Right ventricle myocardium inferior (tissue), 1 donor: Measurements from ENCODE around the gene FOXJ3. TPM values are rescaled to one million over a fixed set of nuclear protein-coding genes. Genes with fewer than 3 reads are reported as not detected.

Source experiments
- ATAC-seq: fragments of 200-7000 bp; cut with Tn5 transposase; one replicate; pipeline ENCODE4 v1.9.1; 2020; ENCODE audit warnings: mild to moderate bottlenecking, moderate library complexity
- DNase-seq: peaks from one replicate; pipeline ENCODE4 v3.0.0; 2021; ENCODE audit errors: missing footprints
- intact Hi-C: fragments of 100-400 bp; cut with DNase I; formaldehyde crosslinking; loops from one replicate; pipeline ENCODE4 v1.11.0; 2022
- total RNA-seq: library from RNA; stranded (reverse); fragmentation: NEBNext Ultra II Directional; extraction: Animal tissue kit (Norgen Biotek cat#: 25700); gene quantifications from one replicate; pipeline ENCODE4 v1.2.1, GENCODE V29; 2021
- donor health status: DM: no; HTN: yes; CAD: no; lungs with severe emphysema.

The FOXJ3 gene
- total RNA-seq, 1 donor from 2014 or later, result 37.9 TPM

DNA sequence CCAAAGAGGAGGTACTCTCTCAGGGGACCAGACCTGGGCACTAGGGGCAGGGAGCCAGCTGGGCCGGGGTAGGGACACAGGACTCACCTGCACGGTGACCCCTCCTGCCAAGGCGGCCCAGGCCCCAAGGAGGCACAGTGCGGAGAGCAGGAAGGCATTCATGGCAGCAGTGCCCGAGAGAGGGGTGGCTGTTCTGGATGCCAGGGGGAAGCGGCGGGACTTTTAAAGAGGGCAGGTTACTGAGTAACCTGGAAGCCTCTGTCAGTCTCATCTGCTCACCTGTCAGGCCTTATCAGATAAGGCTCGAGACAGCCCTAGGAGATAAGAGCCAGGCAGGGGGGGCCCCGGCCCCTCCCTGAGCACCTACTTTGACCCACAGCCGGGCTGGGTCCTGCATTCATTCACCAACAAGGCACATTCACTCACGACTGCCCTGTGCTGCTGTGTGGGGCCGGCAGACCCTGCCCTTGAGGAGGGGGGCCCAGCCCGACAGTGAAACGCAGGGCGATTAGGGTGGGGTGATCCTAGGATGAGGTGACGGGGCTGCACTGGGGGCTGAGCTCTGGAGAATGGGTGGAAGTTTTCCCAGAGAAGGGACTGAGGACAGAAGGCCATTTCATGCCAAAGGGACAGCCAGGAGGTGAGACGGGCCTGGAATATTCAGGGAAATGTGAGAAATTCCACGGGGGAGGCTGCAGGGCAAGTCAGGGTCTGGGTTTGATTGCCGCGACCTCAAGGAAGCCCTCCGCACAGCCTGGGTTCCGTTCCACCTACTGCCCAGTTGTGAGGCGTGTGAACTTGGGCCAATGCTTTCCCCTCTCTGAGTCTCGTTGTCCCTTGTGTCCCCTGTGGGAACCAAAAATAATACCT, 170.2 kb downstream of the FOXJ3 start, which contains the start of gene GUCA2A:
Gene GUCA2A (minus strand): TSS at position 195 of the 870 bp plus-strand sequence. CDS start 33 bp downstream, at position 162.
- ATAC-seq (no peak), DNase-seq (no peak)
- intact Hi-C loops, result no loop called here

DNA sequence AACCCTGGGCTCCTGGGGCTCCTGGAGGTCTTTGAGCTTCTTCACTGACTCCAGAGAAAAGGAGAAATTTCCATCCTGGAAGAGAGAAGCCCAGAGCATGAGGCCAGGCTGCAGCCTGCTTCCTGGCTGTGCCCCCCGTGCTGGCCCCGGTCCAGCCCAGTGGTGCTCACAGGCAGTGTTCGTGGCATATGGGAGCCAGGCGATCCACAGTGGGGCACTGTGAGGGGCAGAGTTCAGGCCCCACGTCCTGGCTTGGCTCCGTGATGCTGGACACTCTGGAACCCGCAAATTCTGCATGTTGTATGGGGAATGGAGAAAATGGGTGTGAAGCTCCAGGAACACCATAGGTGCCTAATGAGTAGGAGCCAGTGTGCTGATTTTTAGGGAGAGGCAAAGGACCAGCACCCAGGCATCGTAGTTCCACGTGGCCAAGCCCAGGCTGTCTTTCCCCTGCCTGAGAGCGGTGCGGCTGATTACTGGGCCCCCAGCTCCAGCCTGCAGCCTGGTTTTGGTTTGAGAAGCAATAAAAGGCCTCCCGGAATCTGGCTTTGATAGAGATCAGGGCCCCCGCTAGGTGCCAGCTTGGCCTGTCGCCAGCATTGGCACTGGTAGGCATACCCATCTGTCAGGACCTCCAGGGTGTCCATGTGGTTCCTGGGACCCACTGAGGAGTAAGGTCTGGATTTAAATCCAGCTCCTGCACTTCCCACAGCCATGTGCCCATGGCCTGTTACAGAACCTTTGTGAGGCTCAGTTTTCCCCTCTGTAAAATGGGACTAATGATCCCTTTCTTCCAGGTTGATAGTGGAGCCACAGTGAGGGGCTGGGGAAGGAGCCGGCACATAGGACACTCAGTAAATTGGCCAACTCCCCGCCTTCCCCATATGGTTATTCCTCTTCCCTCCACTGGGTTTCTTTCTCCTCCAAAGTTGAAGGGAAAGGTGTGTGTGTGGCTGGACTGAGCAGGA, 171.2 kb downstream of the FOXJ3 start:
- intact Hi-C loops, result no loop called here
- ATAC-seq (no peak), DNase-seq (no peak)

DNA sequence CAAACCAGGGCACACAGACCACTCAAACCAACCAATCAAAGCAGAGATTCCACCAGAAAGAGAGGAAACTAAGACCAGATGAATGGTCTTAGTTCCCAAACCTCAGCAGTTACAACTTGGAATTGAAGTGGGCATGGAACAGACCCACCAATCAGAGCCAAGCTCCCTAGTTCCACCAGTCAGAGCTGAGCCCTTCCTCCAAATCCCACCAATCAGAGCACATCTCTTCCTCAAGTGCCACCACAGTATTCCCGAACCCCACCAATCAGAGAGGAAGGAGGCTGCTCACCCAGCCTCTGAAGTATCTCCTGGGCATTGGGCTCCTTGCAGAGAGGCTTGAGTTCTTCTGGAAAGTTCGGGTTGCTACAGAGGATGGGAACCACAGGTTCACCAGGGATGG, 171.9 kb downstream of the FOXJ3 start:
- DNase-seq (no peak), ATAC-seq (no peak)
- intact Hi-C loops, result no loop called here

GRCh38 chr1:42162181-42162580, 172.9 kb downstream of the FOXJ3 start:
- DNase-seq, result no peak
- intact Hi-C loops, result no loop called here
- no peak for ATAC-seq

DNA sequence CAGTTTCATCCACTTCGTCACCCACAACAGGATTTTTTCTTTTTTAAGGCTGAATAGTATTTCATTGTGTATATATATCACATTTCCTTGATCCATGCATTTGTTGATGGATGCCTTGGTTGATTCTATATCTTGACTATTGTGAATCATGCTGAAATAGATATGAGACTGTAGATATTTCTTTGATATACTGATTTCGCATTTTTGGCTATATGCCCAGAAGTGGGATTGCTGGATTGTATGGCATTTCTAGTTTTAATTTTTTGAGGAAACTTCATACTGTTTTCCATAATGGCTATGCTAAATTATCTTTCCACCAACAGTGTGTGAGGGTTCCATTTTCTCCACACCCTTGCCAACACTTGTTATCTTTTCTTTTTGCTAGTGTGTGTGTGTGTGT, 176.8 kb downstream of the FOXJ3 start:
- ATAC-seq, result no peak
- intact Hi-C loops, result no loop called here

DNA sequence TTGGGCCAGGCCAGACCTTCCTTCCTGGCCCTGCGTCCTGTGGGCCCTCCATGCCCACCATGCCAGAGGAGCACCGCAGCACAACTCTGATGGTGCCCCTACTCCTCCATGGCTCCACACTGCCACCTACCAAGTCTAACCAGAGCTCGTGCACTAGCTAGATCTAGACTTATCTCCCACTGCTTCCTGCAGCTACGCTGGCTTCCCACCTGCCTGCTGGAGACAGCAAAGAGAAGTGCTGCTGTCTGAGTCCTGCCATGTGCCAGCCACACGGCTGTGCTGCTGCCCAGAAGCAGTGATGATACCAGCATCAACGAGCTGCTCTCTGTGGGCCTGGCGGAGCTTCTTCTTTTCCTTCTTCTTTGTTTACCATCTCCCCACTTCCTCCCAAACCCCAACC, 177.4 kb downstream of the FOXJ3 start:
- intact Hi-C loops, result no loop called here
- ATAC-seq, result no peak
- DNase-seq, result no peak

More for the DNA sequence above, 176.8 kb downstream of the FOXJ3 start:
- DNase-seq, result no peak

GRCh38 chr1:42155362-42155761, 179.7 kb downstream of the FOXJ3 start:
- no peak for ATAC-seq
- DNase-seq, result no peak
- intact Hi-C loops, result no loop called here

DNA sequence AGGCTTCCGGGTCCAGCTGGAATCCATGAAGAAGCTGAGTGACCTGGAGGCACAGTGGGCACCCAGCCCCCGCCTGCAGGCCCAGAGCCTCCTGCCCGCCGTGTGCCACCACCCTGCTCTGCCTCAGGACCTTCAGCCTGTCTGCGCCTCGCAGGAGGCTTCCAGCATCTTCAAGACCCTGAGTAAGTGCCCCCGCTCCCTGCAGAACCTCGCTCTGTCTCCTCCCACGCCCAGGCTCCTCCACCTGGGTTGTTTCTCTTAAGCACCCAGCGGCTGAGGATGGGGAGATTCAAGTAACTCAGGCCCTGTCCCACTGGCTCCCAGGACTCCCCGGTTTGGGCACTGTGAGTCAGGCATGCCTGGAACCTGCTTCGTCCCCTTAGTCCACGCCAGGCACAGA, 180.3 kb downstream of the FOXJ3 start:
- intact Hi-C loops, result no loop called here
- ATAC-seq (no peak), DNase-seq (no peak)

GRCh38 chr1:42153624-42154023, 181.4 kb downstream of the FOXJ3 start:
- DNase-seq (no peak), ATAC-seq (no peak)
- intact Hi-C loops, result no loop called here

DNA sequence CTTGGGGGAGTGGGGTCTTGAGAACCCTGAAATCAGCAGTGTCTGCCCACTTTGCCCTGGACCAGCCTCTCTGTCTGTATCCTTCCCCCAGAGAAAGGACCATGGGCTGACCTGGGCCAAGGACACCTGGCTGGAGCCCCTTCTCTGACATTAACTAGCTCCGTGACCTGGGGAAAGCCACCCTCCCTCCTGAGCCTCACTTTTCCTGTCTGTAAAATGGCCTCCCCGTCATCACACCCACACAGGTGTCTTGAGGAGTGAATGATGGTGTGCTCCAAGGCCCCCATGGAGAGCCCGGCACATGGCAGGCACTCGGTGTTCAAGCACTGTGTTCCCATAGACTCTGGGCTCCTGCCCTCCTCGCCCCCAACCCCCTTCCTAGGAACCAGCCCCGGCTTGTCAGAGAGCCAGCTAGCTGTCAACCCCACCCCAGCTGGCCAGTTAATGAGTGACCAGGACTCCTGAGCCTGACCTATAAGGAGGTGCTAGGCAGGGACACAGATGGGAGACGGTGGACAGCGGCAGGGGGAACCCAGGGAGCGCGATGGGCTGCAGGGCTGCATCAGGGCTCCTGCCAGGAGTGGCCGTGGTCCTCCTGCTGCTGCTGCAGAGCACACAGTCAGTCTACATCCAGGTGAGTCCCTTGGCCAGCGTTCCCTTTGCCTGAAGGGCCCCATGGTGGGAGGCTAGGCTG, 182.0 kb downstream of the FOXJ3 start, which contains the start of gene GUCA2B:
Gene GUCA2B (plus strand): TSS at position 504 of the 694 bp plus-strand sequence. CDS start 41 bp downstream, at position 545.
- intact Hi-C loops, result no loop called here
- DNase-seq (no peak), ATAC-seq (no peak)

DNA sequence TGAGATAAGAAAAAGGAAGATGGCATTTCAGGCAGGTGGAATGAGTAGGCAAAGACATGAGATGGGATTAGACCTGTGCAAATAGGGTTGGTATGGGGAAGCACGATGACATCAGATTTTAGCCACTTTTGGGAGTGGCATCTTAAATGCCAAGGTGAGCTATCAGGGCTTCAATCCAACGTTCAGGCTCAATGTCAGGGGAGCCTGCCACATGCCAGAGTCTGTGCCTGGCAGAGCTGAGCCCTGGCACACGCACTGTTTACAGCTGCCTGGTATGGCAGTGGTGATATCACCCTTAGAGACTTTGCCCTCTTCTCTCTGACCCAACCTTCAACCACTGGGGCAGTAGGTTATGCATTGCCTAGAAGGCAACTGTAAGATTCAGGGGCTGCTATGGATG, 182.9 kb downstream of the FOXJ3 start:
- peak; percentile 88 for ATAC-seq
- DNase-seq, result no peak
- intact Hi-C loops, result no loop called here

- intact Hi-C loops, result no loop called here
- DNase-seq, result no peak
- ATAC-seq, result no peak
Measured at GRCh38 chr1:42150651-42151050, 184.4 kb downstream of the FOXJ3 start.

- intact Hi-C loops, result loop anchor here (10.0 kb wide), 1 partner anchor 597 kb away; the partner anchor contains the start of gene CLDN19
- no peak for DNase-seq
- no peak for ATAC-seq
Measured at GRCh38 chr1:42148166-42148565, 186.9 kb downstream of the FOXJ3 start.

DNA sequence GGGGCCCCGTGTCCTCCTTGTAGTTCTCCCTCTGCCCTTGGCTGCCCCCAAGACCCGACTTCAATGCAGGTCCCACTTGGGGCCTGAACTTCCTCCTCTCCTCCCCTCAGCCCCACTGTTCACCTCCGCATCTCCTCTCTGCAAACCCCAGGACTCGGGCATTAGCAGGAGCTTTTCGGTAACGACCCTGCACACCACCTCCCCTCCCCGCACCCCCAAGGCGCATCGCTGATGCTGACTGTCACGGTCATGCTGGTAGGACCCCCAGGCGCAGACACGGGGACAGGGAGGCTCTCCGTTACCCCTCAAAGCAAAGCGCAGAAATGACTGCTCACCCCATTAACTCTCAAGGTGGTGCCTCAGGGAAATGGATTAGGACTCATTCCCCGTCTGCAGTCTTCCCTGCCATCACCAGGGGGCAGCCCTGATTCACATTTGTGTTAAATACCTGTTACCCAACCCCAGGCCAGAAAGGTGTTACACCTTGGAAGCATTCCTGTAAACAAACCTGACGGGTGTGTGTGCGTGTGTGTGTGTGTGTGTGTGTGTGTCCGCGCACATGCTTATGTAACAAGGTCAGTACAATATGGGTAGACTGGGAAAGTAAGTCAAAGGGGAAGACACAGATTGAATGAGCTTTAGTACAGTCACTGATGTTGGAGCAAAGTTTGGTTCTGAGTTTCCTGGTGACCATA, 188.3 kb downstream of the FOXJ3 start:
- ATAC-seq, result peak; percentile 56
- intact Hi-C loops, result loop anchor here (1.0 to 10.0 kb wide), 2 partner anchors 26 to 598 kb away; partner anchors contain the start of gene CLDN19
- DNase-seq, result no peak

- intact Hi-C loops, result loop anchor here (10.0 kb wide), 1 partner anchor 599 kb away; the partner anchor contains the start of gene CLDN19
- ATAC-seq (no peak), DNase-seq (no peak)
Measured at GRCh38 chr1:42145764-42146625, 189.0 kb downstream of the FOXJ3 start.

- intact Hi-C loops, result loop anchor here (10.0 kb wide), 1 partner anchor 599 kb away; the partner anchor contains the start of gene CLDN19
- ATAC-seq (no peak), DNase-seq (no peak)
Measured at GRCh38 chr1:42145389-42145716, 189.7 kb downstream of the FOXJ3 start.

DNA sequence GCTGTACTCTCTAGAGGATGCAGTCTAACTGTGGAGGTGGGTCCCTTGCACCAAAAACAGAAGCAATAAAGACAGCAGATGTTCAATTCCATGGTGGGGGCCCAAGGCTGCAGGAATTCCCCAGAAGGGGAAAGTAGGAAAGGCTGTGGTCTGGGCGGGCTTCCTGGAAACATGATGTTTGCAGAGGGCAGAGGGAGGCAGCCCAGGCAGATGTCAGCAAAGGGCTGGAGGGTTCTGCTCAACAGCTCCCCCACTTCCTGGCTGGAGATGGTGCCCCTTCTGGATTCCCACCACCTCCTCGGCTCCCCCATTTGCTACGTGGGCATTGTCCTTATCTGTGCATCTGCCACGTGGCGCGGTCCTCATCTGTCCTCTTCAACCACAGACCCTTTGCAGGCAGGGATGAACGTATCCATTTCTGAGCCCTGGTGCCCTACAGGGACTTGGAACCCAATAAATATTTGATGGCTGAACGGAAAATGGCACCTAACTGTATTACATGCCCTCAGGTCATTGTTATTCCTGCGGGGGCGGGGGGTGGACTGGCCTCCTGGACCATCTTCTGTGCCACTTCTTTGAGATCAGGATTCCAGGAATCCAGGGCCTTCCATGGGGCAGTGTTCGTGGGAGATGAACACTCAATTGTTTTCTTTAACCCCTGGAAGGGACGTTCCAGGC, 190.2 kb downstream of the FOXJ3 start:
- no peak for ATAC-seq
- intact Hi-C loops, result loop anchor here (10.0 kb wide), 1 partner anchor 600 kb away; the partner anchor contains the start of gene CLDN19

More for the DNA sequence above, 190.2 kb downstream of the FOXJ3 start:
- no peak for DNase-seq
